GM23248 (cell line): ENCODE results near the gene SHISA8. TPM values are rescaled to one million over a fixed set of nuclear protein-coding genes. Genes with fewer than 3 reads are reported as not detected.

ENCODE experiments used
- DNase-seq: peaks from one replicate; pipeline ENCODE4 v3.0.0-alpha.2; 2015
- H2AFZ ChIP-seq: fragments of 200-600 bp; sonication (generic); 2 replicates; pipeline ENCODE4 v1.6.1; 2016; ENCODE audit warnings: antibody characterized with exemption
- H3F3A ChIP-seq: fragments of 200-600 bp; sonication (generic); 2 replicates; pipeline ENCODE4 v1.6.1; 2016; ENCODE audit warnings: mild to moderate bottlenecking, antibody characterized with exemption, mixed run types; ENCODE audit not compliant: insufficient read depth
- H3K27ac ChIP-seq: fragments of 200-600 bp; sonication (generic); 2 replicates; pipeline ENCODE4 v1.5.1; 2016; ENCODE audit warnings: mild to moderate bottlenecking
- H3K27me3 ChIP-seq: fragments of 200-600 bp; sonication (generic); replicated peaks from 2 replicates; pipeline ENCODE4 v1.6.1; 2016; ENCODE audit warnings: mild to moderate bottlenecking; ENCODE audit not compliant: insufficient read depth
- H3K36me3 ChIP-seq: fragments of 200-600 bp; sonication (generic); 2 replicates; pipeline ENCODE4 v1.6.1; 2016; ENCODE audit warnings: low read depth, mild to moderate bottlenecking
- H3K4me1 ChIP-seq: fragments of 200-600 bp; sonication (generic); 2 replicates; pipeline ENCODE4 v1.6.1; 2016; ENCODE audit warnings: mild to moderate bottlenecking; ENCODE audit not compliant: insufficient read depth
- H3K4me2 ChIP-seq: fragments of 200-600 bp; sonication (generic); one replicate; pipeline ENCODE4 v1.6.1; 2016; ENCODE audit warnings: mild to moderate bottlenecking; ENCODE audit not compliant: unreplicated experiment
- H3K4me3 ChIP-seq: fragments of 200-600 bp; sonication (generic); 2 replicates; pipeline ENCODE4 v1.5.1; 2016; ENCODE audit warnings: mild to moderate bottlenecking
- H3K79me2 ChIP-seq: fragments of 200-600 bp; sonication (generic); 2 replicates; pipeline ENCODE4 v1.6.1; 2016; ENCODE audit warnings: mild to moderate bottlenecking; ENCODE audit not compliant: insufficient read depth
- H3K9ac ChIP-seq: fragments of 200-600 bp; sonication (generic); 2 replicates; pipeline ENCODE4 v1.6.1; 2016; ENCODE audit warnings: mild to moderate bottlenecking
- H3K9me2 ChIP-seq: fragments of 200-600 bp; sonication (generic); 2 replicates; pipeline ENCODE4 v1.6.1; 2016; ENCODE audit warnings: mixed run types, mild to moderate bottlenecking, moderate library complexity; ENCODE audit not compliant: insufficient read depth
- H3K9me3 ChIP-seq: fragments of 200-600 bp; sonication (generic); one replicate; pipeline ENCODE4 v1.6.1; 2017; ENCODE audit warnings: low read depth
- H4K20me1 ChIP-seq: fragments of 200-600 bp; sonication (generic); 2 replicates; pipeline ENCODE4 v1.6.0; 2016; ENCODE audit not compliant: insufficient read depth
- EZH2 ChIP-seq: fragments of 200-600 bp; sonication (generic); IDR thresholded peaks from 2 replicates; pipeline ENCODE4 v1.6.1; 2018; ENCODE audit warnings: antibody characterized with exemption, mild to moderate bottlenecking; ENCODE audit not compliant: insufficient read depth, poor library complexity, severe bottlenecking
- EZH2phosphoT487 ChIP-seq: fragments of 200-600 bp; sonication (generic); IDR thresholded peaks from 2 replicates; pipeline ENCODE4 v1.6.1; 2018; ENCODE audit warnings: antibody characterized with exemption, moderate library complexity, mild to moderate bottlenecking, low read depth; ENCODE audit not compliant: insufficient read depth
- WGBS, 2 experiments: methylation state at CpG; one replicate each; pipeline ENCODE4 v1.1.6; 2015 to 2017; ENCODE audit warnings: low lambda C conversion rate in 2 of 2, low coverage in 1 of 2; ENCODE audit errors: missing lambda C conversion rate in 2 of 2; 5-methylcytosine and 5-hydroxymethylcytosine counted together
- in situ Hi-C: fragments of 300-500 bp; cut with MboI; formaldehyde crosslinking; loops from 2 replicates; pipeline ENCODE4 v1.15.0; 2020
- polyA plus RNA-seq: library from polyadenylated mRNA; unstranded; fragments of >200 nt; fragmentation: Nextera tagmentation; extraction: Ambion mirVana; gene quantifications from 2 replicates; pipeline ENCODE4 v1.2.1, GENCODE V29; 2016
- total RNA-seq: library from RNA; depleted of rRNA; stranded (reverse); fragments of >200 nt; shearing (Covaris generic); gene quantifications from 2 replicates; pipeline ENCODE4 v1.2.3, GENCODE V29; 2014

The SHISA8 gene
- total and polyA plus RNA-seq, 2 experiments from 2014 or later, result not detected

DNA sequence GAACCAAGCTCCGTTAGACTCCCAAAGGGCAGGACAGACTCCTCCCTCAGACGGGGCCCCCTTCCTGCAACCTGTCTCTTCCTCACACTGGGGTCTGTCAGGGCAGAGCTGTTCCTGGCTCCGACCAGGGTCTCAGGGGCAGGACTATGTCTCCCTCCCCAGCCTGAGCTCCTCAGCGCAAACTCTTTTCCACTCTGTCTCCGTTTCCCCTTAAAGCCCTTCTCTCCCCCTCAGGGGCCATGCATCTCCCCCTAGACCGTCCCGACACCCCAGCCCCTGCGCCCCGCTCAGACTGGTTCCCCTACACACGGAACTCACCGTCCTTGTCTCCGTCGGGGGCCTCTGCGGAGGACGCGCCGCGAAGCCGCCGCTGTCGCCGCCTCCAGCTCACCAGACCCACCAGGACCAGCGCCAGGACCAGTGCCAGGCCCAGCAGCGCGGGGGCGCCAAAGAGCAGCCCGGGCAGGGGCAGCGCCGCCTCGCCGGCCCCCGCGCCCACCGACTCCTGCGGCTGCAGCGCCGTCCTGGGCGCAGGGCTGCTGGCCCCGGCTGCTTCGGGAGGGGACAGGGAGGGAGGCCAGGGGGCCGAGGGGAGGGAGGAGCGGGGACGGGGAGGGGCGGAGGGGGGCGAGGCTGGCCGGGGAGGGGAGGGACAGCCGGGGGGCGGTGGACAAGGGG is 11.0 kb upstream of the SHISA8 start:
- H4K20me1 ChIP-seq, result no peaks in the 10 kb centered on the region
- no peak overlapping the region for H3K27ac ChIP-seq
- no peak overlapping the region for H2AFZ ChIP-seq
- no peak overlapping the region for H3K9ac ChIP-seq
- 8 to 9% methylated on average over 26 to 48 of the region's 48 CpGs for WGBS, 2 experiments
- peak; percentile 76 for DNase-seq
- no peaks in the 10 kb centered on the region for H3K79me2 ChIP-seq
- no peak overlapping the region for H3K4me2 ChIP-seq
- H3K4me3 ChIP-seq, result peak overlapping the region; percentile 13; the same call in 1 of the 2 replicates
- in situ Hi-C loops, result no loop called here
- no peaks in the 10 kb centered on the region for H3F3A ChIP-seq
- H3K9me2 ChIP-seq, result no peaks in the 10 kb centered on the region
- no peak for TF ChIP-seq EZH2phosphoT487
- no peak for TF ChIP-seq EZH2
- no peaks in the 10 kb centered on the region for H3K4me1 ChIP-seq
- H3K36me3 ChIP-seq, result no peaks in the 10 kb centered on the region
- H3K27me3 ChIP-seq, result peaks cover 9% of the 10 kb centered on the region
- H3K9me3 ChIP-seq, result no peaks in the 10 kb centered on the region

DNA sequence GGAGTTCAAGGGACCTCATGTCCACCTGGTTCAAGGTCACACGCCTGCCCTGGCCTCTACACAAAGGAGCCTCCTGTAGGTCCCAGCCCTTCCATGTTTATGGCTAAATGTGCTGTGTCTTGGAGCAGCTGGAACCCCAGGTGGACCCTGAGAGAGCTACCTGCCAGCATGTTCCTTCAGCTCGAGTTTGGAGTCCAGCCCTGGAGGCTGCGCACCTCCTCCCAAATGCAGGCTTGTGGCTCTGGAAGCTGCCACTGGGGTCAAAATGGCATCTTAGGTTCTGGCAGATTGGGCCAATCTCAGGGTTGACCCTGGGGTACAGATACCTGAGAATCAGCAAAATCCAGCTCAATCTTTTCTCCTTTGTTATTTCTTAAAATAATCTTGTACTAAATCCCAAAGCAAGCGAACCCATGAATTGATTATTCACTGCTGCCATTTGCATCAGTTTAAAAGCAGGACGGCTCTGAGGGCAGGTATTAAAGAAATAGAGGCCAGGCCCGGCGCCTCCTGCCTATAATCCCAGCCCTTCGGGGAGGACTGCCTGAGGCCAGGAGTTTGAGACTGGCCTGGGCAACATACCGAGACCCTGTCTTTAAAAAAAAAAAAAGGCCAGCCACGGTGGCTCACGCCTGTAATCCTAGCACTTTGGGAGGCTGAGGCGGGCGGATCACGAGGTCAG is 8.9 kb upstream of the SHISA8 start:
- in situ Hi-C loops, result no loop called here
- Histone ChIP-seq H3K27me3 (peaks cover 9% of the 10 kb centered on the region), H3K9me3 (no peaks in the 10 kb centered on the region), H3K27ac (no peak overlapping the region), H3K36me3 (no peaks in the 10 kb centered on the region), H2AFZ (no peak overlapping the region), H3K4me2 (no peak overlapping the region), H3K4me3 (no peak overlapping the region), H3K9ac (no peak overlapping the region), H4K20me1 (no peaks in the 10 kb centered on the region), H3K79me2 (no peaks in the 10 kb centered on the region), H3K9me2 (no peaks in the 10 kb centered on the region), H3K4me1 (no peaks in the 10 kb centered on the region), H3F3A (no peaks in the 10 kb centered on the region)
- TF ChIP-seq EZH2phosphoT487 (no peak), EZH2 (no peak)
- no peak for DNase-seq
- WGBS, 2 experiments, result 87 to 91% methylated on average over 7 to 14 of the region's 14 CpGs

DNA sequence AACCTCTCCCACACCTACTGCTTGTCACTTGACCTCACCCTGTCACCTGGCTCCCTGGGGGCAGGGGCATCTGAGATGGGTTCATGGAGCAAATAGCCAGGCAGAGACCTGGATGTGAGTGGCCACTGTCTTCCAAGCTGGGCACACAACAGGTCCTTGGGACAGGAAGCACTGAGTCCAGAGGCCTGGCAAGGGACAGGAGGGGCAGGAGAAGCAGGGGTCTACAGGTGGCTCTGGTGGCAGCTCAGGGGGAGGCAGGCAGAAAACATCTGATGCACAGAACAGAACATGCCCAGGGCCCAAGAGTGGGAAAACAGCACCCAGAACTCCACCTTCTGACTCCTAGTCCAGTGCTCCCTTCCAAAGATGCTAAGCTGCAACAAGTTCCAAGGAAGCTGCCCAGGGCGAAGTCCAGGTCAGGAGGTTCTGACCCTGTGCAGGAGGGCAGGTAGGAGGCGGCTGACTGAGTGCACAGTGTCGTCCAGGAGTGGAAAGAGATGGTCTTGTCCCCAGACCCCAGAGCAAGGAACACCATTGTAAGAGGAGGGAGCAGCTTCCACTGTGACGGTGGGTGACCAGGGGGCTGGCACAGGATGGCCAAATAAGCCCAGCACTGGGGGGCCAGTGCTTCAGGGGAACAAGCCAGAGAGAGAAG is 8.2 kb upstream of the SHISA8 start:
- Histone ChIP-seq H3K79me2 (no peaks in the 10 kb centered on the region), H4K20me1 (no peaks in the 10 kb centered on the region), H3K4me3 (no peak overlapping the region), H3K4me1 (no peaks in the 10 kb centered on the region), H2AFZ (no peak overlapping the region), H3K27ac (no peak overlapping the region), H3K27me3 (peaks cover 9% of the 10 kb centered on the region), H3K9ac (no peak overlapping the region), H3K9me2 (no peaks in the 10 kb centered on the region), H3K9me3 (no peaks in the 10 kb centered on the region), H3F3A (no peaks in the 10 kb centered on the region), H3K36me3 (no peaks in the 10 kb centered on the region), H3K4me2 (no peak overlapping the region)
- WGBS, 2 experiments, result 79 to 89% methylated on average over 4 of the region's 4 CpGs
- no peak for DNase-seq
- in situ Hi-C loops, result no loop called here
- TF ChIP-seq EZH2, result no peak
- TF ChIP-seq EZH2phosphoT487, result no peak

DNA sequence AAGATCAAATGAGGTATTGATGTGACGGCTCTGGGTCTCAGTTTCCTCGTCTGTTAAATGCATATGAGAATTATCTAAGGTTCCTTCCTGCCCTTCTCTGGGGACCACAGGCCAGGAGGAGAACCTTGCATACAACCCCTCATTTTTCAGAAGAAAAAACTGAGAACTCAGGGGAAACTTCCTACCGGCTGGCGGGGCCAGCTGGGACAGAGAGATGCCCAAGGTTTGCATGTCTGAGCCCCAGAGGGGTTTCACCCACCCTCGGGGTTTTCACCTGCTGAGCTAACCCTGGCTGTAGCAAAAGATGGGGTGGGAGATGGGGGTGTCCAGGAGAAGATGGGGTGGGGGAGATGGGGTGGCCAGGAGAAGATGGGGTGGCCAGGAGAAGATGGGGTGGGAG is 7.5 kb upstream of the SHISA8 start:
- Histone ChIP-seq H2AFZ (no peak overlapping the region), H3K27me3 (peaks cover 9% of the 10 kb centered on the region), H3F3A (no peaks in the 10 kb centered on the region), H4K20me1 (no peaks in the 10 kb centered on the region), H3K9me2 (no peaks in the 10 kb centered on the region), H3K9me3 (no peaks in the 10 kb centered on the region), H3K36me3 (no peaks in the 10 kb centered on the region), H3K79me2 (no peaks in the 10 kb centered on the region), H3K4me3 (no peak overlapping the region), H3K9ac (no peak overlapping the region), H3K4me2 (no peak overlapping the region), H3K4me1 (no peaks in the 10 kb centered on the region), H3K27ac (no peak overlapping the region)
- 88 to 89% methylated on average over 5 of the region's 5 CpGs for WGBS, 2 experiments
- in situ Hi-C loops, result no loop called here
- TF ChIP-seq EZH2 (no peak), EZH2phosphoT487 (no peak)
- no peak for DNase-seq
